Muscle layer of colon (tissue), 2 donors: ENCODE measurements around the gene IL10RA.
"Not testable (repeated sequence)": the region's sequence is repeated elsewhere in the genome, so short reads cannot be mapped to it uniquely, and the experiment has no call there.

ENCODE experiments used
- H3K27ac ChIP-seq: one replicate; pipeline ENCODE4 v1.7.0; 2013; ENCODE audit warnings: low read depth, mild to moderate bottlenecking, low read length, moderate library complexity
- H3K27me3 ChIP-seq, 2 donors: one replicate each; pipeline ENCODE4 v1.7.0; 2013; ENCODE audit warnings: low read length in 2 of 2, mild to moderate bottlenecking in 2 of 2; ENCODE audit not compliant: insufficient read depth in 2 of 2, control insufficient read depth in 1 of 2
- H3K36me3 ChIP-seq: one replicate; pipeline ENCODE4 v1.7.0; 2013; ENCODE audit warnings: mild to moderate bottlenecking, low read length; ENCODE audit not compliant: insufficient read depth
- H3K4me1 ChIP-seq: one replicate; pipeline ENCODE4 v1.7.0; 2013; ENCODE audit warnings: mild to moderate bottlenecking, low read length; ENCODE audit not compliant: insufficient read depth
- H3K4me3 ChIP-seq, 2 donors: one replicate each; pipeline ENCODE4 v1.7.0; 2013; ENCODE audit warnings: low read length in 2 of 2, low read depth in 1 of 2, mild to moderate bottlenecking in 1 of 2, moderate library complexity in 1 of 2
- H3K9ac ChIP-seq: one replicate; pipeline ENCODE4 v1.7.0; 2013; ENCODE audit warnings: low read length
- H3K9me3 ChIP-seq: one replicate; pipeline ENCODE4 v1.7.0; 2013; ENCODE audit warnings: mild to moderate bottlenecking, low read length
- donor health status: abdominal sarcoma.
- donor health status: Adenocarcinoma of cecum.

Gene IL10RA

GRCh38 chr11:117948466-117948865 lies 37.7 kb upstream of the IL10RA start:
- not testable (repeated sequence) for H3K27ac ChIP-seq

GRCh38 chr11:117949062-117949461 lies 37.1 kb upstream of the IL10RA start:
- Histone ChIP-seq H3K27me3 (no peaks in the 10 kb centered on the region), H3K4me1 (no peaks in the 10 kb centered on the region), H3K36me3 (no peaks in the 10 kb centered on the region), H3K27ac (no peak overlapping the region), H3K9me3 (no peaks in the 10 kb centered on the region), H3K9ac (no peak overlapping the region), H3K4me3 (no peak overlapping the region)

More at GRCh38 chr11:117948466-117948865, 37.7 kb upstream of the IL10RA start:
- H3K27me3 ChIP-seq, H3K4me3 ChIP-seq, H3K4me1 ChIP-seq, H3K9ac ChIP-seq, H3K9me3 ChIP-seq, H3K36me3 ChIP-seq: not testable (repeated sequence)

- H3K9me3 ChIP-seq = no peaks in the 10 kb centered on the region
- no peaks in the 10 kb centered on the region for H3K27me3 ChIP-seq
- H3K4me1 ChIP-seq = no peaks in the 10 kb centered on the region
- no peak overlapping the region for H3K27ac ChIP-seq
- H3K4me3 ChIP-seq = no peak overlapping the region
- H3K9ac ChIP-seq = no peak overlapping the region
- no peaks in the 10 kb centered on the region for H3K36me3 ChIP-seq
Measured at GRCh38 chr11:117950301-117950700, 35.9 kb upstream of the IL10RA start.

GRCh38 chr11:117950993-117951961 lies 34.9 kb upstream of the IL10RA start:
- Histone ChIP-seq H3K9ac (no peak overlapping the region), H3K27ac (no peak overlapping the region), H3K4me3 (no peak overlapping the region)

GRCh38 chr11:117953024-117953671 lies 33.0 kb upstream of the IL10RA start:
- Histone ChIP-seq H3K27ac (no peak overlapping the region), H3K4me3 (no peak overlapping the region), H3K36me3 (no peaks in the 10 kb centered on the region), H3K27me3 (no peaks in the 10 kb centered on the region), H3K9me3 (no peaks in the 10 kb centered on the region), H3K4me1 (no peaks in the 10 kb centered on the region), H3K9ac (no peak overlapping the region)

More at GRCh38 chr11:117950993-117951961, 34.9 kb upstream of the IL10RA start:
- H3K36me3 ChIP-seq = no peaks in the 10 kb centered on the region
- H3K27me3 ChIP-seq = no peaks in the 10 kb centered on the region
- no peaks in the 10 kb centered on the region for H3K4me1 ChIP-seq
- no peaks in the 10 kb centered on the region for H3K9me3 ChIP-seq

- no peaks in the 10 kb centered on the region for H3K4me1 ChIP-seq
Measured at GRCh38 chr11:117958949-117959348, 27.2 kb upstream of the IL10RA start.

GRCh38 chr11:117959438-117960149 lies 26.6 kb upstream of the IL10RA start:
- no peak overlapping the region for H3K4me3 ChIP-seq
- H3K36me3 ChIP-seq = no peaks in the 10 kb centered on the region
- no peaks in the 10 kb centered on the region for H3K9me3 ChIP-seq
- no peaks in the 10 kb centered on the region for H3K27me3 ChIP-seq
- H3K9ac ChIP-seq = no peak overlapping the region
- no peaks in the 10 kb centered on the region for H3K4me1 ChIP-seq
- H3K27ac ChIP-seq = no peak overlapping the region

More at GRCh38 chr11:117958949-117959348, 27.2 kb upstream of the IL10RA start:
- Histone ChIP-seq H3K9ac (no peak overlapping the region), H3K4me3 (no peak overlapping the region), H3K36me3 (no peaks in the 10 kb centered on the region), H3K27ac (no peak overlapping the region), H3K9me3 (no peaks in the 10 kb centered on the region), H3K27me3 (no peaks in the 10 kb centered on the region)

- no peaks in the 10 kb centered on the region for H3K27me3 ChIP-seq
- no peak overlapping the region for H3K27ac ChIP-seq
- H3K4me1 ChIP-seq = no peaks in the 10 kb centered on the region
- H3K9me3 ChIP-seq = no peaks in the 10 kb centered on the region
- H3K9ac ChIP-seq = no peak overlapping the region
- H3K36me3 ChIP-seq = no peaks in the 10 kb centered on the region
- no peak overlapping the region for H3K4me3 ChIP-seq
Measured at GRCh38 chr11:117960406-117960805, 25.8 kb upstream of the IL10RA start.

GRCh38 chr11:117961896-117962295 lies 24.3 kb upstream of the IL10RA start:
- Histone ChIP-seq H3K4me1 (no peaks in the 10 kb centered on the region), H3K36me3 (no peaks in the 10 kb centered on the region), H3K27me3 (no peaks in the 10 kb centered on the region), H3K9me3 (no peaks in the 10 kb centered on the region), H3K4me3 (no peak overlapping the region), H3K9ac (no peak overlapping the region), H3K27ac (no peak overlapping the region)

- Histone ChIP-seq H3K36me3 (no peaks in the 10 kb centered on the region), H3K4me3 (no peak overlapping the region), H3K4me1 (no peaks in the 10 kb centered on the region), H3K9me3 (no peaks in the 10 kb centered on the region), H3K9ac (no peak overlapping the region), H3K27ac (no peak overlapping the region), H3K27me3 (no peaks in the 10 kb centered on the region)
Measured at GRCh38 chr11:117962826-117963225, 23.4 kb upstream of the IL10RA start.

GRCh38 chr11:117966908-117967307 lies 19.3 kb upstream of the IL10RA start:
- Histone ChIP-seq H3K9me3 (no peaks in the 10 kb centered on the region), H3K4me1 (no peaks in the 10 kb centered on the region), H3K27me3 (no peaks in the 10 kb centered on the region), H3K9ac (no peak overlapping the region), H3K27ac (no peak overlapping the region), H3K4me3 (no peak overlapping the region), H3K36me3 (no peaks in the 10 kb centered on the region)
